HG02623 (cell line): ENCODE data around the gene SERTAD3.
"Not testable (repeated sequence)": the region's sequence is repeated elsewhere in the genome, so short reads cannot be mapped to it uniquely, and the experiment has no call there.

Experiments
- ATAC-seq: cut with Tn5 transposase; IDR thresholded peaks from one replicate; pipeline ENCODE4 v1.9.1; 2021; ENCODE audit warnings: moderate library complexity; ENCODE audit not compliant: unreplicated experiment

Gene SERTAD3

GRCh38 chr19:40444000-40444824 is at the start of gene SERTAD3:
Gene SERTAD3 (minus strand): TSS chr19:40444335. CDS start chr19:40442080, 2,255 bp downstream.
- peak; percentile 61 for ATAC-seq

- no peak for ATAC-seq
Observed at GRCh38 chr19:40493778-40494177, 49.6 kb upstream of the SERTAD3 start.

DNA sequence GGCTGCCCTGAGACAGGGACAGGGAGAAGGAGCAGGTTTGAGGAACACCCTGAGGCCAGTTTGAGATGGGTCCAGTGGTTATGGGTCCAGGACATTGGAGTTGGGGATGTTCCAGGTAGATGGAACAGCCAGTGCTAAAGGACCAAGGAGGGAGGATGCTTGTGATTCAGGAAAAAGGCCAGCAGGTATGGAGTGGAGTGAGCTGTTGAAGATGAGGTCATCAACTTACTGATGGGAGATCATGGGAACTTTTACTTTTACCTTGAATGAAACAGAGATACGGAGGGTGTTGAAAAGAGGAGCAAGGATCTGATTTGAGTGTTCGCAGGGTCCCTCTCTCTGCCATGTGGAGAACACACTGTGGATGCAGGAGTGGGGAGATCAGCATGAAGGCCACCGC is 48.1 kb upstream of the SERTAD3 start:
- ATAC-seq, result no peak

DNA sequence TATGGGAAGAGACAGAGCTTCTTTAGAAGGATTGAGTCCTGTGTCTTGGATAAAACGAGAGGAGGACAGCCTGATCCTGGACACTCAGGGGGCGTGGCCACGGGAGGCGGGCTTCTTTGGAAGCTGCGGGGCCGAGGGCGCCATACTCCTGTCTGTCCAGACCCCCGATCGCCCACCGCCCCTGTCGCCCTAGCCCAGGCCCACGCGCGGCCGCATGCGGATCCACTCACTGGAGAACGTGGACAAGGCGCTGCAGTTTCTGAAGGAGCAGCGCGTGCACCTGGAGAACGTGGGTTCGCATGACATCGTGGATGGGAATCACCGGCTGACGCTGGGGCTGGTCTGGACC is 45.7 kb upstream of the SERTAD3 start:
- no peak for ATAC-seq

DNA sequence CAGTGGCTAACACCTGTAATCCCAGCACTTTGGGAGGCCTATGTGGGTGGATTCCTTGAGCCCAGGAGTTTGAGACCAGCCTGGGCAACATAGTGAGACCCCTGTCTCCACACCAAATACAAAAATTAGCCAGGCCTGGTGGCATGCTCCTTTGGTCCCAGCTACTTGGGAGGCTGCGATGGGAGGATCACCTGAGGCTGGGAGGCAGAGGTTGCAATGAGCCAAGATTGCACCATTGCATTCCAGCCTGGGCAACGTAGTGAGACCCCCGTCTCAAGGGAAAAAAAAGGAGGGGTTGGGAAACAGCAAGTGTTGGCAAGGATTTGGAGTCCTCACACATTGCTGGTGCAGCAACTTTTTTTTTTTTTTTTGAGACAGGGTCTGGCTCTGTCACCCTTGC is 41.9 kb upstream of the SERTAD3 start:
- no peak for ATAC-seq

DNA sequence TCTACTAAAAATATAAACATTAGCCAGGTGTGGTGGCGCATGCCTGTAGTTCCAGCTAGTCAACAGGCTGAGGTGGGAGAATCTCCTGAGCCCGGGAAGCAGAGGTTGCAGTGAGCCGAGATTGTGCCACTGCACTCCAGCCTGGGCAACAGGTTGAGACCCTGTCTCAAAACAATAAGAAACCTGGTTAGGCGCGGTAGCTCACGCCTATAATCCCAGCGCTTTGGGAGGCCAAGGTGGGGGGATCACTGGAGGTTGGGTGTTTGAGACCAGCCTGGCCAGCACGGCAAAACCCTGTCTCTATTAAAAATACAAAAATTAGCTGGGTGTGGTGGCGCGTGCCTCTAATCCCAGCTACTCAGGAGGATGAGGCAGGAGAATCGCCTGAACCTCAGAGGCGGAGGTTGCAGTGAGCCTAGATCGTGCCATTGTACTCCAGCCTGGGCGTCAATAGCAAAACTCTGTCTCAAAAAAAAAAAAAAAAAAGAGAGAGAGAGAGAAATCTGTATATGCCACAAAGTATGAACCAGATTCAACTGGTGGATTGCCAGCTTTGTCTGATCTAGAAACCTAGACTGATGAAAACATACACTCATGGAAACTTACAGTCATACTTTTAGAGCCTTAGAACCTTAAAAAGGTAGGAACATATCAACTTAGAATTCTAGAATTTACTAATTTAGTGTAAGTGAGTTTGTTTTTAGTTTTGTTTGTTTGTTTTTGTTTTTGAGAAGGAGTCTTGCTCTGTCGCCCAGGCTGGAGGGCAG is 31.9 kb upstream of the SERTAD3 start:
- ATAC-seq, result not testable (repeated sequence)

- no peak for ATAC-seq
Observed at GRCh38 chr19:40474737-40475136, 30.6 kb upstream of the SERTAD3 start.

GRCh38 chr19:40472516-40472915 is 28.4 kb upstream of the SERTAD3 start:
- ATAC-seq, result no peak

DNA sequence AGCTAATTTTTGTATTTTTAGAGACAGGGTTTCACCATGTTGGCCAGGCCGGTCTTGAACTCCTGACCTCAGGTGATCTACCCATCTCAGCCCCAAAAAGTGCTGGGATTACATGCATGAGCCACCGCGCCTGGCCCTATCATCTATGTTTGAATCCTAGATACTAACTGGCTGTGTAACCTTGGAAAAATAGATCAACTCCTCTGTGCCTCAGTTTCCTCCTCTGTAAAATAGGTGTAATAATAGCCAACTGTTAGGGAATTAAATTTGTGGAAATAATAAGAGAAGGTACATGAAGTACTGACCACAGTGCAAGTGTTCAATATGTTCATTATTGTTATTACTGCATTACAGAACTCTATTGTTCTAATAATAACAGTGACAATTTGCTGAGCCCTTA is 27.0 kb upstream of the SERTAD3 start:
- ATAC-seq, result no peak

GRCh38 chr19:40469011-40469410 is 24.9 kb upstream of the SERTAD3 start:
- ATAC-seq, result no peak

DNA sequence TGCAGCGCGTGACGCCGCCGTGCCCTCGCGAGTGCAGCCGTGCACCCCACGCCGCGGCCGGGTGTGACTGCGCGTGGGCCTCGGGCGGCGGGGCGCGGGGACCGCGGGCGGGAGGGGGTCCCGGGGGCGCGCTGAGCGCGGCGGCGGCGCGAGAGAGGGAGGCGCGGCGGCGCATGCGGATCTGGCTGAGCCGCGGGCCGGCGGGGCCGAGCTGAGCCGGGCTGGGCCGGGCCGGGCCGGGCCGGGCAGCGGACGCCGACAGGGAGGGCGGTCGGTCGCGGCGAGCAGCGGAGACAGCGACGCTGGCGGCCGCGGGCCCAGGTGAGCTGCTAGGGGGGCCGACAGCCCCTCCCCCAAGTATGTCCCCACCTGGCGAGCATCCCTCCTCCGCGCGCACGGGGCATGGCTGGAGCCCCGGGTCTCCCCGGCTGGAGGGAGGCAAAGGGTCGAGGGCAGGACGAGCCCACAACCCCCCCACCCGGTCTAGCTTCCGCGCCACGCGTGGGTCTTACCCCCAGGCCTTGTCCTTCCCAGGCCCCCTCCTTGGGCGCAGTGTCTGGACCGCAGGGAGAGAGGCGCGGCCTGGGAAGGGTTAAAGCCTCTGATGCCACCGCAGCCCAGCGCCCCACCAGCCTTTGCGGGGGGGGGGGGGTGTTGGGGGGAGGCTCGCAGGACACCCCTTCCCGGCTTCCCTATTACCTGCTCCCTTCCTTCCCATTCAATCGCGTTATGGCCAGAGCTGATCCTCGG is 23.0 kb upstream of the SERTAD3 start, which contains the start of gene SPTBN4:
TSS of gene SPTBN4 (plus strand) at position 17 of the 750 bp plus-strand sequence. CDS start 5,621 bp downstream, outside the sequence.
- ATAC-seq, result no peak

- ATAC-seq, result peak; percentile 16
Observed at GRCh38 chr19:40466219-40466984, 22.3 kb upstream of the SERTAD3 start.

GRCh38 chr19:40465557-40466218 is 21.6 kb upstream of the SERTAD3 start, which contains the start of gene BLVRB:
Gene BLVRB (minus strand): TSS chr19:40465745. CDS start chr19:40465688, 57 bp downstream.
- peak; percentile 91 for ATAC-seq

- no peak for ATAC-seq
Observed at GRCh38 chr19:40465025-40465556, 21.0 kb upstream of the SERTAD3 start.

DNA sequence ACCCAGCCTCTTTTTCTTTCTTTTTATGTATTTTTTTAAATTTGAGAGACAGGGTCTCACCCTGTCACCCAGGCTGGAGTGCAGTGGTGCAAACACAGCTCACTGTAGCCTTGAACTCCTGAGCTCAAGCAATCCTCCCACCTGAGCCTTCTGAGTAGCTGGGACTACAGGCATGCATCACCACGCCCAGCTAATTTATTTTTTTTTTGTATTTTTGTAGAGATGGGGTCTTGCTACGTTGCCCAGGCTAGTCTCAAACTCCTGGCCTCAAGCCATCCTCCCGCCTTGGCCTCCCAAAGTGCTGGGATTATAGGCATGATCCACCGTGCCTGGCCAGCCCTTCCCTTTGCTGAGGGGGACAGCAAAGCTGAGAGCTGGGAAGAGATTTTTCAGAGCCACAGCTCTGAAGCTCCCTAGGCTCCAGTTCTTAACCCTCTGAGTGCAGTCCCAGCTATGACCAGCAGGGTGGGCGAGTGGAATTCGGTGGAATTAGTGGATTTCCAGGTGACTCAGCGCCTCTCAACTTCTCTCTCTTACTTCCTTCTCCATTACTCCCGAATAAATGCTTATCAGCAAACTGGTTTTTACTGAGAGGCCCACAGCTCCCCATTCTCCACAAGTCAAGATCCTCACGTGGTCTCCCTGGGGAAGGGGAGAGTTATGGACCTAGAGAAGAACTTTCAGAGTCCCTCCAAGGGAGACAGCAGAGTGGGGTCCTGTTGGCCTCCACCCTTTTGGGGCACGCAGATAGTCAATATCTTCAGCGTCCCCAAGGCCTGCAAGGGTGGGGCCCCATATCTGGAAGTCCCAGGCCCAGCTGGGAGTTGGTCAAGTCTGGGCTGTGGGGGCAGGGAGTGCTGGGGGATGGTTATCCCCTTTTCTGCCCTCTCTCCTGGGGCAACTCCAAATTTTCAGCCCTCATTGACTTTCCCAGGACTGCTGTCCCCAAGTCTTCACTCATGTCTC is 20.2 kb upstream of the SERTAD3 start:
- ATAC-seq, result no peak

DNA sequence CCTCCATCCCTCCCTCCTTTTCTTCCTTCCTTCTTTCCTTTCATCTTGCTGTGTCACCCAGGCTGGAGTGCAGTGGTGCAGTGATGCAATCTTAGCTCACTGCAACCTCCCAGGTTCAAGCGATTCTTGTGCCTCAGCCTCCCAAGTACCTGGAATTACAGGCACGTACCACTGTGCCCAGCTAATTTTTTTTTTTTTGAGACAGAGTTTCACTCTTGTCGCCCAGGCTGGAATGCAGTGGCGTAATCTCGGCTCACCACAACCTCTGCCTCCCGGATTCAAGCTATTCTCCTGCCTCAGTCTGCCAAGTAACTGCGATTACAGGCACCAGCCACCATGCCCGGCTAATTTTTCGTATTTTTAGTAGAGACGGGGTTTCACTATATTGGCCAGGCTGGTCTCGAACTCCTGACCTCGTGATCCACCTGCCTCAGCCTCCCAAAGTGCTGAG is 19.5 kb upstream of the SERTAD3 start:
- ATAC-seq, result not testable (repeated sequence)

- no peak for ATAC-seq
Observed at GRCh38 chr19:40461669-40462221, 17.6 kb upstream of the SERTAD3 start.

GRCh38 chr19:40460185-40460584 is 16.1 kb upstream of the SERTAD3 start:
- no peak for ATAC-seq
